Endothelial cell of umbilical vein (primary cell): ENCODE measurements around the gene SENP5.

Experiments
- EZH2 ChIP-seq: IDR thresholded peaks from 2 replicates; pipeline ENCODE4 v1.6.1; 2012; ENCODE audit warnings: borderline replicate concordance, low read depth, mild to moderate bottlenecking, moderate library complexity, low read length, inconsistent platforms; ENCODE audit not compliant: severe bottlenecking
- FOS ChIP-seq: IDR thresholded peaks from 2 replicates; pipeline ENCODE4 v1.6.1; 2011; ENCODE audit warnings: mild to moderate bottlenecking, low read length, moderate library complexity, borderline replicate concordance; ENCODE audit not compliant: insufficient read depth

DNA sequence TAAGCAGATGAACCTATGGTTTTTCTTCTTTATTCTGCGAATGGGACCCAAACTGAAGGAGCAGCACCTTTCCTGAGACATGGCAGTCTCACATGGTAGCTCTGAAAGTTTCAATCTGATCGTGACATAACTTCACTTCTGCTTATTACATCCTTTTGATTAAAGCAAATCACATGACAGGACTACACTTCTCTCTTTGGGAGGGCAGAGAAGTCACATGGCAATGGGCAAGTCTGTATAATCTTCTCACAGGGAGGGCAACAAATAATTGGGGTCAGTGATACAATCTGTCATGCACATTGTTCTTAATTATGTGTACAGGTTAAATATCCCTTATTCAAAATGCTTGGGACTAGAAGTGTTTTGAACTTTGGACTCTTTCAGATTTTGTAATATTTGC, 53.0 kb downstream of the SENP5 start:
- TF ChIP-seq FOS (no peak), EZH2 (no peak)
